HCT116 (cell line): ENCODE data around the gene TP63. TPM values are rescaled to one million over a fixed set of nuclear protein-coding genes. Genes with fewer than 3 reads are reported as not detected.

Experiments
- ATAC-seq: fragments of 200-7000 bp; cut with Tn5 transposase; 2 replicates; pipeline ENCODE4 v1.9.1; 2020; ENCODE audit warnings: mild to moderate bottlenecking, moderate library complexity
- BruUV-seq: library from RNA; stranded (reverse); fragments of 400-500 nt; replicated peaks from 2 replicates; lab custom pipeline; 2021; lab: Mats Ljungman, UMichigan
- CTCF ChIA-PET: fragments of 300-600 bp; sonication (Branson Sonifier 250); formaldehyde crosslinking; loops from one replicate; lab custom pipeline; 2021; ENCODE audit warnings: antibody characterized with exemption; lab: Charles Lee
- POLR2A ChIA-PET: fragments of 300-600, 350-600 bp; sonication (Branson Sonifier 250); formaldehyde crosslinking; loops from one replicate; lab custom pipeline; 2021; ENCODE audit warnings: antibody characterized with exemption; lab: Charles Lee
- RAD21 ChIA-PET, 2 experiments: fragments of 300-600 bp; sonication (Branson Sonifier 250); formaldehyde crosslinking; loops; one replicate each; lab custom pipeline; 2023; ENCODE audit warnings: low total read pairs in 2 of 2; ENCODE audit not compliant: uncharacterized antibody in 2 of 2, unreplicated experiment in 2 of 2, low non-redundant PET in 1 of 2; lab: Charles Lee
- DNase-seq: peaks from one replicate; pipeline ENCODE4 v3.0.0-alpha.2; 2010; ENCODE audit warnings: low read depth, low spot score
- H2AFZ ChIP-seq: fragments of 200-600 bp; shearing (Covaris generic), sonication (generic); 2 replicates; pipeline ENCODE4 v1.6.1; 2017; ENCODE audit warnings: low read depth, mixed run types, mixed read lengths, antibody characterized with exemption, low read length; ENCODE audit not compliant: poor library complexity, severe bottlenecking
- H3K27ac ChIP-seq: 2 replicates; pipeline ENCODE4 v1.5.1; 2012; ENCODE audit warnings: low read depth, low read length
- H3K27me3 ChIP-seq: fragments of 200-600 bp; sonication (generic); 2 replicates; pipeline ENCODE4 v1.6.1; 2016; ENCODE audit warnings: mixed run types, low read length, mixed read lengths; ENCODE audit not compliant: insufficient read depth
- H3K36me3 ChIP-seq, 2 experiments: fragments of 200-500 bp in 1 of 2; fragments of 200-600 bp in 1 of 2; sonication (Bioruptor generic) in 1 of 2; sonication (generic) in 1 of 2; 2 replicates each; pipeline versions ENCODE4 v1.5.1 to v1.6.1; 2014 to 2016; ENCODE audit warnings: low read length in 2 of 2, inconsistent platforms in 1 of 2, mixed read lengths in 1 of 2, mixed run types in 1 of 2; ENCODE audit not compliant: insufficient read depth in 2 of 2, control insufficient read depth in 1 of 2
- H3K4me1 ChIP-seq, 2 experiments: fragments of 200-600 bp in 1 of 2; sonication (generic) in 1 of 2; 2 replicates each; pipeline versions ENCODE4 v1.5.1 to v1.6.1; 2012 to 2017; ENCODE audit warnings: low read length in 2 of 2, inconsistent platforms in 1 of 2, mild to moderate bottlenecking in 1 of 2, mixed read lengths in 1 of 2, mixed run types in 1 of 2, moderate library complexity in 1 of 2; ENCODE audit not compliant: insufficient read depth in 2 of 2, control insufficient read depth in 1 of 2
- H3K4me2 ChIP-seq: fragments of 200-600 bp; sonication (generic); 2 replicates; pipeline ENCODE4 v1.6.1; 2017; ENCODE audit warnings: mixed run types, low read length, mixed read lengths
- H3K4me3 ChIP-seq, 2 experiments: fragments of 200-600 bp in 1 of 2; sonication (generic) in 1 of 2; replicated peaks in 1 of 2; 2 replicates each; pipeline ENCODE4 v1.5.1; 2011 to 2016; ENCODE audit warnings: low read length in 2 of 2, control low read depth in 1 of 2, low read depth in 1 of 2, mild to moderate bottlenecking in 1 of 2, mixed read lengths in 1 of 2, mixed run types in 1 of 2
- H3K79me2 ChIP-seq: fragments of 200-600 bp; sonication (generic); 2 replicates; pipeline ENCODE4 v1.6.1; 2017; ENCODE audit warnings: mild to moderate bottlenecking, mixed run types, low read length, moderate library complexity, mixed read lengths; ENCODE audit not compliant: insufficient read depth
- H3K9ac ChIP-seq: fragments of 200-600 bp; sonication (generic); 2 replicates; pipeline ENCODE4 v1.6.1; 2016; ENCODE audit warnings: low read length, mixed read lengths
- H3K9me2 ChIP-seq: fragments of 200-600 bp; sonication (generic), shearing (Covaris generic); 2 replicates; pipeline ENCODE4 v1.6.1; 2017; ENCODE audit warnings: mixed run types, mild to moderate bottlenecking, moderate library complexity; ENCODE audit not compliant: insufficient read depth
- H3K9me3 ChIP-seq, 2 experiments: fragments of 200-500 bp in 1 of 2; fragments of 200-600 bp in 1 of 2; sonication (Bioruptor generic) in 1 of 2; sonication (generic) in 1 of 2; 2 replicates each; pipeline ENCODE4 v1.6.1; 2014 to 2017; ENCODE audit warnings: low read length in 2 of 2, mixed read lengths in 2 of 2, inconsistent platforms in 1 of 2, low read depth in 1 of 2, mild to moderate bottlenecking in 1 of 2, mixed run types in 1 of 2, moderate library complexity in 1 of 2; ENCODE audit not compliant: control insufficient read depth in 1 of 2, insufficient read depth in 1 of 2
- H4K20me1 ChIP-seq: fragments of 200-600 bp; sonication (generic), shearing (Covaris generic); 2 replicates; pipeline ENCODE4 v1.6.1; 2017; ENCODE audit warnings: mixed run types, mild to moderate bottlenecking, moderate library complexity; ENCODE audit not compliant: insufficient read depth
- ATF3 ChIP-seq: IDR thresholded peaks from 2 replicates; pipeline ENCODE4 v1.6.1; 2012
- CBX3 ChIP-seq: IDR thresholded peaks from 2 replicates; pipeline ENCODE4 v1.6.1; 2012; ENCODE audit warnings: low read depth
- CTCF ChIP-seq, 3 experiments: fragments of 200-600 bp in 1 of 3; sonication (generic) in 1 of 3; IDR thresholded peaks in 2 of 3; conservative IDR thresholded peaks in 1 of 3; 2 replicates each; pipeline ENCODE4 v1.5.1; 2012 to 2017; ENCODE audit warnings: low read depth in 2 of 3, low read length in 2 of 3, antibody characterized with exemption in 1 of 3, borderline replicate concordance in 1 of 3, control low read depth in 1 of 3, mild to moderate bottlenecking in 1 of 3, mixed read lengths in 1 of 3, mixed run types in 1 of 3, moderate library complexity in 1 of 3; ENCODE audit not compliant: insufficient read depth in 1 of 3
- EGR1 ChIP-seq: IDR thresholded peaks from 2 replicates; pipeline ENCODE4 v1.6.1; 2012; ENCODE audit warnings: low read depth
- ELF1 ChIP-seq: IDR thresholded peaks from 2 replicates; pipeline ENCODE4 v1.6.1; 2012; ENCODE audit warnings: low read depth, borderline replicate concordance
- EZH2phosphoT487 ChIP-seq: fragments of 200-600 bp; IDR thresholded peaks from 2 replicates; pipeline ENCODE4 v1.6.1; 2018; ENCODE audit warnings: antibody characterized with exemption, borderline replicate concordance
- FOSL1 ChIP-seq: IDR thresholded peaks from 2 replicates; pipeline ENCODE4 v1.6.1; 2012; ENCODE audit warnings: low read depth
- JUND ChIP-seq: IDR thresholded peaks from 2 replicates; pipeline ENCODE4 v1.6.1; 2012
- MAX ChIP-seq: IDR thresholded peaks from 2 replicates; pipeline ENCODE4 v1.6.1; 2012
- POLR2A ChIP-seq: IDR thresholded peaks from 2 replicates; pipeline ENCODE4 v1.7.0; 2011; ENCODE audit warnings: borderline replicate concordance; ENCODE audit not compliant: insufficient read depth, insufficient read length; ENCODE audit errors: extremely low read depth
- POLR2AphosphoS5 ChIP-seq: IDR thresholded peaks from 2 replicates; pipeline ENCODE4 v1.6.1; 2011; ENCODE audit warnings: mild to moderate bottlenecking, low read depth, low read length, moderate library complexity
- RAD21 ChIP-seq: IDR thresholded peaks from 2 replicates; pipeline ENCODE4 v1.6.1; 2012; ENCODE audit warnings: low read depth, mild to moderate bottlenecking
- SIN3A ChIP-seq: IDR thresholded peaks from 2 replicates; pipeline ENCODE4 v1.6.1; 2012; ENCODE audit warnings: low read depth
- SP1 ChIP-seq: IDR thresholded peaks from 2 replicates; pipeline ENCODE4 v1.6.1; 2012; ENCODE audit warnings: low read depth
- SRF ChIP-seq: IDR thresholded peaks from 2 replicates; pipeline ENCODE4 v1.6.1; 2012; ENCODE audit warnings: low read depth
- YY1 ChIP-seq: IDR thresholded peaks from 2 replicates; pipeline ENCODE4 v1.6.1; 2011; ENCODE audit warnings: low read length, low read depth, moderate library complexity, mild to moderate bottlenecking; ENCODE audit not compliant: insufficient replicate concordance; ENCODE audit errors: extremely low read depth
- ZBTB33 ChIP-seq: IDR thresholded peaks from 2 replicates; pipeline ENCODE4 v1.6.1; 2011; ENCODE audit warnings: mild to moderate bottlenecking, low read length, moderate library complexity; ENCODE audit not compliant: insufficient replicate concordance; ENCODE audit errors: extremely low read depth
- ZFX ChIP-seq: fragments of 450-650 bp; IDR thresholded peaks from 2 replicates; pipeline ENCODE4 v1.6.1; 2017
- ZNF274 ChIP-seq: fragments of 200-500 bp; sonication (Bioruptor generic); IDR thresholded peaks from 2 replicates; pipeline ENCODE4 v1.6.1; 2014; ENCODE audit warnings: mild to moderate bottlenecking, low read depth, low read length, inconsistent platforms
- intact Hi-C: fragments of 100-400 bp; cut with micrococcal nuclease; formaldehyde crosslinking; loops from 2 replicates; pipeline ENCODE4 v1.10.0; 2022
- total RNA-seq: library from RNA; stranded (reverse); gene quantifications from one replicate; pipeline ENCODE4 v1.2.1, GENCODE V29; 2021; ENCODE audit not compliant: unreplicated experiment

Gene TP63
- total RNA-seq, 1 experiment from 2014 or later: not detected

- RAD21 ChIA-PET: no interaction called here
- POLR2A ChIA-PET: no interaction called here
- H3K9me3 ChIP-seq: no peaks in the 10 kb centered on the region
- CTCF ChIA-PET: no interaction called here
- ATAC-seq: no peak
- TF ChIP-seq YY1 (no peak), CBX3 (no peak), EZH2phosphoT487 (no peak), JUND (no peak), POLR2AphosphoS5 (no peak), ZBTB33 (no peak), ZFX (no peak), EGR1 (no peak), POLR2A (no peak), SIN3A (no peak), ZNF274 (no peak), RAD21 (no peak), ELF1 (no peak), CTCF (IDR thresholded peaks at IDR 0.05 in 2 of 3, conservative IDR thresholded peaks at IDR 0.05 in 1 of 3; ENCODE audit: borderline replicate concordance in 1 of 3, insufficient read depth in 1 of 3, low read depth in 2 of 3, low read length in 2 of 3) (no peak), ATF3 (no peak), SRF (no peak), MAX (no peak), FOSL1 (no peak), SP1 (no peak)
- TF ChIP-seq, all 23 proteins: peak for 0
- H3K36me3 ChIP-seq: no peaks in the 10 kb centered on the region
- H3K9ac ChIP-seq: no peak overlapping the region
- no peak overlapping the region for H3K4me2 ChIP-seq
- H2AFZ ChIP-seq: no peak overlapping the region
- no peaks in the 10 kb centered on the region for H3K79me2 ChIP-seq
- H3K4me1 ChIP-seq: no peaks in the 10 kb centered on the region
- BruUV-seq: no TSS peak
- no peaks in the 10 kb centered on the region for H4K20me1 ChIP-seq
- no peak overlapping the region for H3K4me3 ChIP-seq
- no peaks in the 10 kb centered on the region for H3K27me3 ChIP-seq
- H3K27ac ChIP-seq: no peak overlapping the region
- DNase-seq: no peak
- H3K9me2 ChIP-seq: no peaks in the 10 kb centered on the region
- intact Hi-C loops: no loop called here
Observed at GRCh38 chr3:189799366-189799765, 168.2 kb downstream of the TP63 start.
